ENCODE results near the gene SMIM27. TPM values are rescaled to one million over a fixed set of nuclear protein-coding genes. Genes with fewer than 3 reads are reported as not detected.

SMIM27 gene
- total RNA-seq, 1 experiment from 2014 or later = 15.7 TPM

DNA sequence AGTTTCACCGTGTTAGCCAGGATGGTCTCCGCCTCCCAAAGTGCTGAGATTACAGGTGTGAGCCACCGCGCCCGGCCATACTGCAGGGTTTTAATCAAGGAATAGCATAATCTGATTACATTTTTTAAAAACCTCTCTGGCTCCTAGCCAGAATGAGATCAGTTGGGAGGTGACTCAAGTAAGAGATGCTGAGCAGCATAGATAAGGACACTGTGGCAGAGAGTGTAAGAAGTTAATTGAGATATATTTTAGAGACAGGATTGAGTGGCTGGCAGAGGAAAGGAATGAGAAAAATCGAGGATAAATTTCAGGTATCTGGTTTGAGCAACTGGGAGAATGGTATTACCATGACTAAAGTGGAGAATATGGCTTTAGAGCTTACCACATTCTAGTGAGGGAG lies 18.8 kb upstream of the SMIM27 start:
- Histone ChIP-seq H4K5ac (ENCODE audit: insufficient read length, low read depth, low read length) (no peak overlapping the region), H3K18ac (ENCODE audit: insufficient read length, low read depth, low read length) (no peak overlapping the region), H3K56ac (ENCODE audit: insufficient read length, low read depth, low read length) (no peak overlapping the region), H2BK20ac (ENCODE audit: low read depth, low read length, poor library complexity, severe bottlenecking) (no peak overlapping the region), H2BK12ac (ENCODE audit: insufficient read length, low read depth, low read length) (no peak overlapping the region), H3K23ac (ENCODE audit: insufficient read length, low read depth, low read length) (no peak overlapping the region), H3K4ac (ENCODE audit: low read depth, low read length) (no peak overlapping the region), H3K23me2 (ENCODE audit: insufficient read length, low read depth, low read length, poor library complexity, severe bottlenecking) (no peaks in the 10 kb centered on the region), H2AFZ (ENCODE audit: low read length) (no peak overlapping the region), H3K14ac (ENCODE audit: insufficient read depth, low read length) (no peak overlapping the region), H3K4me1 (ENCODE audit: insufficient read depth, low read length) (no peaks in the 10 kb centered on the region), H3K79me2 (ENCODE audit: insufficient read depth, low read length) (no peaks in the 10 kb centered on the region), H4K91ac (ENCODE audit: insufficient read length, low read depth, low read length) (no peak overlapping the region), H2AK5ac (ENCODE audit: insufficient read length, low read length) (no peak overlapping the region), H2BK15ac (ENCODE audit: low read depth, low read length) (no peak overlapping the region), H4K20me1 (ENCODE audit: control insufficient read depth, insufficient read depth, insufficient read length) (no peaks in the 10 kb centered on the region), H3K79me1 (ENCODE audit: insufficient read depth, low read depth, low read length, poor library complexity, severe bottlenecking) (no peaks in the 10 kb centered on the region), H4K8ac (replicated peaks; ENCODE audit: insufficient read length, low read depth, low read length) (no peak overlapping the region), H3K27ac (ENCODE audit: insufficient read length, low read depth, low read length) (no peak overlapping the region), H3K9ac (ENCODE audit: extremely low read depth, insufficient read length, low read length) (no peak overlapping the region), H3T11ph (ENCODE audit: low read length) (no peak overlapping the region), H3K27me3 (ENCODE audit: insufficient read depth, low read length) (no peaks in the 10 kb centered on the region), H3K4me2 (ENCODE audit: insufficient read depth, insufficient read length, low read length) (no peak overlapping the region), H2BK120ac (ENCODE audit: low read depth, low read length, poor library complexity, severe bottlenecking) (no peak overlapping the region), H3K9me3 (ENCODE audit: control insufficient read depth, low read depth, low read length) (no peaks in the 10 kb centered on the region), H2BK5ac (ENCODE audit: insufficient read length, low read length) (no peak overlapping the region)
- Mint-ChIP-seq H3K36me3 (ENCODE audit: insufficient read depth in 1 of 3, low read depth in 3 of 3) (peaks cover 0 to 17% (median 7%) of the 10 kb centered on the region in 3 experiments; a peak in 5 of 7 replicates), H3K27me3 (ENCODE audit: low read depth) (no peaks in the 10 kb centered on the region), H3K4me3 (no peak overlapping the region), H3K4me1 (no peaks in the 10 kb centered on the region), H3K9me3 (peaks cover 0 to 3% of the 10 kb centered on the region in 2 experiments; a peak in 1 of 5 replicates), H3K27ac (no peak overlapping the region)
- TF ChIP-seq, protein P1, sequence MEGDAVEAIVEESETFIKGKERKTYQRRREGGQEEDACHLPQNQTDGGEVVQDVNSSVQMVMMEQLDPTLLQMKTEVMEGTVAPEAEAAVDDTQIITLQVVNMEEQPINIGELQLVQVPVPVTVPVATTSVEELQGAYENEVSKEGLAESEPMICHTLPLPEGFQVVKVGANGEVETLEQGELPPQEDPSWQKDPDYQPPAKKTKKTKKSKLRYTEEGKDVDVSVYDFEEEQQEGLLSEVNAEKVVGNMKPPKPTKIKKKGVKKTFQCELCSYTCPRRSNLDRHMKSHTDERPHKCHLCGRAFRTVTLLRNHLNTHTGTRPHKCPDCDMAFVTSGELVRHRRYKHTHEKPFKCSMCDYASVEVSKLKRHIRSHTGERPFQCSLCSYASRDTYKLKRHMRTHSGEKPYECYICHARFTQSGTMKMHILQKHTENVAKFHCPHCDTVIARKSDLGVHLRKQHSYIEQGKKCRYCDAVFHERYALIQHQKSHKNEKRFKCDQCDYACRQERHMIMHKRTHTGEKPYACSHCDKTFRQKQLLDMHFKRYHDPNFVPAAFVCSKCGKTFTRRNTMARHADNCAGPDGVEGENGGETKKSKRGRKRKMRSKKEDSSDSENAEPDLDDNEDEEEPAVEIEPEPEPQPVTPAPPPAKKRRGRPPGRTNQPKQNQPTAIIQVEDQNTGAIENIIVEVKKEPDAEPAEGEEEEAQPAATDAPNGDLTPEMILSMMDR (conservative IDR thresholded peaks at IDR 0.05) = no peak
- no peak for DNase-seq
- WGBS (ENCODE audit: extremely low coverage, insufficient read length, low lambda C conversion rate) = 100% methylated on average over 1 of the region's 6 CpGs
